Measurements from ENCODE around the gene TBX15.

DNA sequence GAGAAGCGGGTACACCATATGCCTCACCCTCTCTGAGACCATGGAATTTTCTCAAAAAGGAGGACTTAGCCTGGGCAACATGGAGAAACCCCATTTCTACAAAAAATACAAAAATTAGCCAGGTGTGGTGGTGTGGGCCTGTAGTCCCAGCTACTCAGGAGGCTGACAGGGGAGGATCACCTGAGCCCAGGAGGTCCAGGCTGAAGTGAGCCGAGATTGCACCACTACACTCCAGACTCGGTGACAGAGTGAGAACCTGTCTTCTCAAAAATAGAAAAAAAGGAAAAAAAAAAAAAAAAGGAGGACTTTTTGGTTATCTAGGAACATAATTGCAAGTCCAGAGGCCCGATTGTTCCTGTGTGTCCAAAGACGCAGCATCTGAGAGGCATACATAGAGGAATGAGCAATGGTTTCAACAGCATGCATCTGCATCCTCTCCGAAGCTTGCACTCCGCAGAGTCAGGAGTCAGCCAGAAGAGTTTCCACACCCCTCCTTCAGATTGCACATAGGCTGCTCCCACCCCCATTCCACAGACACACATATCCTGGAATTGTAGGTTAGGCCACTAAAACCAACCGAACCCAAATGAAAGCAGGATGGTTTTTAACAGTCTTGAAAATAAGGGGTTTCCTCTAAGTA is 2.5 kb upstream of the TBX15 start:
- TF ChIP-seq, protein P1, sequence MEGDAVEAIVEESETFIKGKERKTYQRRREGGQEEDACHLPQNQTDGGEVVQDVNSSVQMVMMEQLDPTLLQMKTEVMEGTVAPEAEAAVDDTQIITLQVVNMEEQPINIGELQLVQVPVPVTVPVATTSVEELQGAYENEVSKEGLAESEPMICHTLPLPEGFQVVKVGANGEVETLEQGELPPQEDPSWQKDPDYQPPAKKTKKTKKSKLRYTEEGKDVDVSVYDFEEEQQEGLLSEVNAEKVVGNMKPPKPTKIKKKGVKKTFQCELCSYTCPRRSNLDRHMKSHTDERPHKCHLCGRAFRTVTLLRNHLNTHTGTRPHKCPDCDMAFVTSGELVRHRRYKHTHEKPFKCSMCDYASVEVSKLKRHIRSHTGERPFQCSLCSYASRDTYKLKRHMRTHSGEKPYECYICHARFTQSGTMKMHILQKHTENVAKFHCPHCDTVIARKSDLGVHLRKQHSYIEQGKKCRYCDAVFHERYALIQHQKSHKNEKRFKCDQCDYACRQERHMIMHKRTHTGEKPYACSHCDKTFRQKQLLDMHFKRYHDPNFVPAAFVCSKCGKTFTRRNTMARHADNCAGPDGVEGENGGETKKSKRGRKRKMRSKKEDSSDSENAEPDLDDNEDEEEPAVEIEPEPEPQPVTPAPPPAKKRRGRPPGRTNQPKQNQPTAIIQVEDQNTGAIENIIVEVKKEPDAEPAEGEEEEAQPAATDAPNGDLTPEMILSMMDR (IDR thresholded peaks at IDR 0.05; ENCODE audit: low read length), result no peak
- TF ChIP-seq EZH2phosphoT487 (IDR thresholded peaks at IDR 0.05; ENCODE audit: low read length), result no peak
